ENCODE results near the gene RPRML.

Gene RPRML

GRCh38 chr17:46943501-46944393 lies 35.3 kb downstream of the RPRML start:
- DNase-seq = no peak

GRCh38 chr17:46943218-46943500 lies 35.9 kb downstream of the RPRML start:
- DNase-seq = no peak

DNA sequence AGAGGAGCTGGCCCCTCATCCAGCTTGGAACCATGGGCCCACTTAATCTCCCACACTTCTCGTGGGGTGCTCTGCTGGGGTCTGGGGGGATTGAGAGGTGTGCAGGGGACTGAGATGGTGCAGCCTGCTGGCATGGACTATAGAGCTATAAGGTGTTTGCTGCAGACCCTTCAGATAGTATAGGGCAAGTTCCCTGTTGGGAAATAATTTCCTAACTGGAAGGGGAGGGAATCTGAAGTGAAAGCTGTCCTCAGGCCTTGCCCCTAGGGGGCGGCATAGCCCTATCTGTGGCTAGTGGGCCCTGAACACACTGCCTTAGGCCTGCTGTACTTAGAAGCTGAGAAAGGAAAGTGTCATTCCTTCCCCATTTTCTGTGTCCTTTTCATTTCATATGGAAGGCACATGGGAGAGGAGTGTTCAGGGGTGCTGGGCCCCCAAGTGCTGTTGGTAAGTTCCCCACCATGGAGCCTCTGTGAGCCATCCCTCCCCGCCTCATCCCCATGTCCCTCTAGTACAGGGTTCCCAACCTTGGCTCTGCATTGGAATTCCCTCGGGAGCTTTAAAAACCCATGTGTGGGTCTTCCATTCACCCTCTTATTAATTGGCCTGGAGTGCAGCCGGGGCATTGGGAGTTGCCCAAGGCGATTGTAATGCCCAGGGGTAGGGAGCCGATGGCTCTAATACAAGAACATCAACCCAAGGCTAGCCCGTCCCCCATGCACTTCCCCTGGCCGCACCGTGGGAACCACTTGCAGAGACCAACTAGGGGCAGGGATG lies 36.4 kb downstream of the RPRML start:
- DNase-seq = no peak

- DNase-seq = no peak
Observed at GRCh38 chr17:46940692-46941404, 38.2 kb downstream of the RPRML start.

GRCh38 chr17:46935658-46936266 lies 43.3 kb downstream of the RPRML start:
- DNase-seq = no peak

GRCh38 chr17:46931596-46931995 lies 47.5 kb downstream of the RPRML start:
- DNase-seq = no peak

- DNase-seq = no peak
Observed at GRCh38 chr17:46930051-46930450, 49.0 kb downstream of the RPRML start.

GRCh38 chr17:46929413-46929812 lies 49.6 kb downstream of the RPRML start:
- no peak for DNase-seq

DNA sequence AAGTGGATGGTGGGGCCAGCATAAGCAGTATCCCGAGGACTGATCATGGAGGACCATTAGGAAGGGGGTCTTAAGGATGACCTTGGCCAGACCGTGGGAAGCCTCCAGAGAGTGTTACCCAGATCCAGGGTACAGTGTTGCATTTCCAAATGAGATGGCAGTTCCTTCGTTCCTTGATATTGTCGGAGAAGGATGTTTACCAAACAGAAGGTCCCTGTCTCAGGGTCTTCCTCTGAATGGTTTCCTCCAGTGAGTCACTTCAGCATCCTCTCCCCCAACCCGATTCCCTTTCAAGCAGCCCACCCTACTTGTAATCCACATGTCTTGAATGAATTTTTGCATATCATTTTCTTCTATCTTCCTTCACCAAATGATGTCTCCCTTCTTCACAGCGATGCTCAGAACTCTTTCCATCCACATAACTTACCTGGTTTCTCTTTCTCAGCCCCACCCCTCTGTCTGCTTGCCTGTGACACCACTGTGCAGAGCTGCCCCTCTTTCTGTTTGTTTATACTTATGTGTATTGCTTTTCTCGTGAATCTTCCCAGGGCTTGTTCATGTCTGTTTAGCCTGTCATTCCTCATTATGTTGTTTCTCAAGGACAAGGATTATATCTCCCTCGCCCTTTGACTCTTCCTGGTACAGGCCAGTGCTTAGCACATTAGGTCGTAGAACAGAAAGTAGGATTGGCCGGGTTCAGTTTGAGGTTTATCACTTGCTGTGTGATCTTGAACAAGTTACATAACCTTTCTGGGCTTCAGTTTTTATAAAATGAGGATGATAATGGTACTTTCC lies 50.4 kb downstream of the RPRML start:
- no peak for DNase-seq
